ENCODE measurements around the gene ATP9A. TPM values are rescaled to one million over a fixed set of nuclear protein-coding genes. Genes with fewer than 3 reads are reported as not detected.
A peak's percentile ranks its signal among the peaks of the same experiment; 100 is the strongest.

ATP9A gene
- total and polyA plus RNA-seq, 4 donors = 2.4 to 16.7 (median 9.9) TPM

- no peak for TF ChIP-seq YY1 (IDR thresholded peaks at IDR 0.05)
- no peak for TF ChIP-seq RAD21 (IDR thresholded peaks at IDR 0.05)
- TF ChIP-seq TAF1 (conservative IDR thresholded peaks at IDR 0.05) = no peak
Observed at GRCh38 chr20:51733070-51733469, 35.1 kb downstream of the ATP9A start (continued).

- no peak for TF ChIP-seq GABPA (IDR thresholded peaks at IDR 0.05 in 1 of 2, conservative IDR thresholded peaks at IDR 0.05 in 1 of 2)
- TF ChIP-seq CTCF (IDR thresholded peaks at IDR 0.05; ENCODE audit: low read depth, low read length, missing input control) = no peak
- no peak for TF ChIP-seq ATF3 (IDR thresholded peaks at IDR 0.05)
- TF ChIP-seq TAF1 (conservative IDR thresholded peaks at IDR 0.05) = no peak
- no peak for TF ChIP-seq NR2F2 (IDR thresholded peaks at IDR 0.05)
- TF ChIP-seq HNF4G (IDR thresholded peaks at IDR 0.05) = no peak
- no peak for TF ChIP-seq RAD21 (IDR thresholded peaks at IDR 0.05)
- no peak for TF ChIP-seq MAX (IDR thresholded peaks at IDR 0.05)
- TF ChIP-seq HNF4A (conservative IDR thresholded peaks at IDR 0.05) = no peak
- no peak for TF ChIP-seq FOXA2 (IDR thresholded peaks at IDR 0.05)
- no peak for TF ChIP-seq FOXA1 (IDR thresholded peaks at IDR 0.05)
- TF ChIP-seq EGR1 (IDR thresholded peaks at IDR 0.05; ENCODE audit: low read depth in 2 of 2) = no peak
- TF ChIP-seq SP1 (IDR thresholded peaks at IDR 0.05) = no peak
- TF ChIP-seq ZBTB33 (IDR thresholded peaks at IDR 0.05) = no peak
- TF ChIP-seq REST (IDR thresholded peaks at IDR 0.05) = no peak
- no peak for TF ChIP-seq JUND (IDR thresholded peaks at IDR 0.05)
- TF ChIP-seq YY1 (IDR thresholded peaks at IDR 0.05) = no peak
- H3K27me3 ChIP-seq (ENCODE audit: control insufficient read depth in 4 of 4, insufficient read depth in 4 of 4, low read length in 3 of 4) = no peaks in the 10 kb centered on the region
- 79% methylated on average over 12 of the region's 12 CpGs for WGBS
- no peak overlapping the region for H3K9ac ChIP-seq (ENCODE audit: low read depth in 1 of 2, low read length in 2 of 2)
- H3K4me3 ChIP-seq (ENCODE audit: low read depth in 1 of 3, low read length in 3 of 3) = no peak overlapping the region
- no peaks in the 10 kb centered on the region for H3K9me3 ChIP-seq (ENCODE audit: control insufficient read depth in 4 of 4, low read length in 3 of 4)
- H3K27ac ChIP-seq (ENCODE audit: low read depth in 1 of 2, low read length in 2 of 2) = peak overlapping the region in 1 of 2 donors; percentile 42
- H3K36me3 ChIP-seq (ENCODE audit: control insufficient read depth in 4 of 4, insufficient read depth in 3 of 4, low read depth in 1 of 4, low read length in 3 of 4) = peaks cover 0 to 2% (median 0%) of the 10 kb centered on the region in 4 donors
- no peaks in the 10 kb centered on the region for H3K4me1 ChIP-seq (ENCODE audit: control insufficient read depth in 4 of 4, insufficient read depth in 4 of 4, low read length in 3 of 4)
- no peak for DNase-seq (ENCODE audit: low spot score)
Observed at GRCh38 chr20:51732096-51732791, 35.9 kb downstream of the ATP9A start.

All from liver (tissue), 9 donors.